ENCODE results near the gene PEX26.

DNA sequence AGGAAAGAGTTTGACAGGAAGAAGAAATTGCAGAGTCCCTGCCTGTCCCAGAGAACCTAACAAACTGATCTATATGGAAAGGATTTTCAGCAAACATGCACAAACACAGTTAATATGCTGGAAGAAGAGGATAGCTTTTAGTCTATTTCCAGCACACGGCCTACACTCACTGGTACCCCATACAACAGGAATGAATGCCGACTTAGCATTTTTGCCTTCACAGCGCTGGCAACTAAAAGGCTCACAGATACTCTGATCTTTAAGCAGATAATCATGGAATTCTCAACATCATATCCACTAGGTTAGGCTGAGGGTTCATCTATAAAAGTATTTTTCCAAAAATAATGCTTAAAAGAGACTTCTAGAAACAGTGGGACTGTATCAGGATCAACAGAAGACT is 23.0 kb downstream of the PEX26 start:
- TF ChIP-seq, protein P1, sequence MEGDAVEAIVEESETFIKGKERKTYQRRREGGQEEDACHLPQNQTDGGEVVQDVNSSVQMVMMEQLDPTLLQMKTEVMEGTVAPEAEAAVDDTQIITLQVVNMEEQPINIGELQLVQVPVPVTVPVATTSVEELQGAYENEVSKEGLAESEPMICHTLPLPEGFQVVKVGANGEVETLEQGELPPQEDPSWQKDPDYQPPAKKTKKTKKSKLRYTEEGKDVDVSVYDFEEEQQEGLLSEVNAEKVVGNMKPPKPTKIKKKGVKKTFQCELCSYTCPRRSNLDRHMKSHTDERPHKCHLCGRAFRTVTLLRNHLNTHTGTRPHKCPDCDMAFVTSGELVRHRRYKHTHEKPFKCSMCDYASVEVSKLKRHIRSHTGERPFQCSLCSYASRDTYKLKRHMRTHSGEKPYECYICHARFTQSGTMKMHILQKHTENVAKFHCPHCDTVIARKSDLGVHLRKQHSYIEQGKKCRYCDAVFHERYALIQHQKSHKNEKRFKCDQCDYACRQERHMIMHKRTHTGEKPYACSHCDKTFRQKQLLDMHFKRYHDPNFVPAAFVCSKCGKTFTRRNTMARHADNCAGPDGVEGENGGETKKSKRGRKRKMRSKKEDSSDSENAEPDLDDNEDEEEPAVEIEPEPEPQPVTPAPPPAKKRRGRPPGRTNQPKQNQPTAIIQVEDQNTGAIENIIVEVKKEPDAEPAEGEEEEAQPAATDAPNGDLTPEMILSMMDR (conservative IDR thresholded peaks at IDR 0.05; ENCODE audit: low read length): no peak
- TF ChIP-seq EZH2phosphoT487 (IDR thresholded peaks at IDR 0.05; ENCODE audit: borderline replicate concordance, low read depth, low read length): no peak
